Ramos (cell line): ENCODE data around the gene DMBT1.
"Not testable (repeated sequence)": the region's sequence is repeated elsewhere in the genome, so short reads cannot be mapped to it uniquely, and the experiment has no call there.

Source experiments
- in situ Hi-C: fragments of 300-500 bp; cut with MboI; formaldehyde crosslinking; loops from one replicate; pipeline ENCODE4 v1.14.3; 2022; ENCODE audit warnings: low sequenced_read_pairs; ENCODE audit not compliant: unreplicated experiment

Gene DMBT1

GRCh38 chr10:122575776-122576175 is 15.2 kb downstream of the DMBT1 start:
- in situ Hi-C loops = no loop called here

- in situ Hi-C loops = no loop called here
Measured at GRCh38 chr10:122576291-122576690, 15.7 kb downstream of the DMBT1 start.

GRCh38 chr10:122577311-122577885 is 16.8 kb downstream of the DMBT1 start:
- in situ Hi-C loops = no loop called here

DNA sequence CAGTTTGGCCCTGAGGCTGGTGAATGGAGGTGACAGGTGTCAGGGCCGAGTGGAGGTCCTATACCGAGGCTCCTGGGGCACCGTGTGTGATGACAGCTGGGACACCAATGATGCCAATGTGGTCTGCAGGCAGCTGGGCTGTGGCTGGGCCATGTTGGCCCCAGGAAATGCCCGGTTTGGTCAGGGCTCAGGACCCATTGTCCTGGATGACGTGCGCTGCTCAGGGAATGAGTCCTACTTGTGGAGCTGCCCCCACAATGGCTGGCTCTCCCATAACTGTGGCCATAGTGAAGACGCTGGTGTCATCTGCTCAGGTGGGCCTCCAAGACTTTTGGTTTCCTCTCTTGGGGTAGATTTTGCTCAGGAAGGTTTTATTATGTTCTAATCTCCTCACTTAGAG is 25.5 kb downstream of the DMBT1 start:
- in situ Hi-C loops = not testable (repeated sequence)

DNA sequence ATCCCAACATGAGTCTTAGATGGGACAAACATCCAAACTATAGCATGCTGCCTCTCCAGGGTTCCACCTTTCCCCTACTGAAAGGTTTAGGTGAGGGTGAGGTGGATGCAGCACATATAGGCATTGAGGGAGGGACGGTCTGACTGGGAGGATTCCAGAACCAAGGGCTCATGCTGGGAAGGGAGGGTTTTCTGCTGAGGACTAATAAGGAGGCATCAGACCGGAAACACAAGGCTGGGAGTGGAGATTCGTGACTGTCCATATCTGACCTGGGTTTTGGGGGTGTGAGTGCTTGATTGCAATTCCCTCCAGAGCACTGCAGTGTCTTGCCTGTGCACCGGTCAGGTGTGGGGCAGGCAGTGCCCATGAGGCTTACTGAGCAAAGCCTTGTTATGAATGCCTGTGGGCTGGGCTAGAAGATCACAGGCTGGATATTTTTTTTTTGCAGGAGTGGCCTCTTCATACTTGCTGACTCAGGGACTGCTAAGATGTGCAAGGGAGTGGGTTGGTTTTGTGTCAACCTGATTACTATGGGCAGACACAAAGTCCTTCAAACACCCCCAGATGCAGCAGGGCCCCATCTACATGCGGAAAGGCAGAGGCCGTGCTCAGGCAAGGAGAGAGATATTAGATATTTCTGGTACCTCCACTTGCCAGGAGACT is 26.7 kb downstream of the DMBT1 start:
- in situ Hi-C loops = no loop called here

GRCh38 chr10:122588381-122588780 is 27.8 kb downstream of the DMBT1 start:
- in situ Hi-C loops = no loop called here

GRCh38 chr10:122590153-122590552 is 29.6 kb downstream of the DMBT1 start:
- in situ Hi-C loops = no loop called here

GRCh38 chr10:122591736-122592135 is 31.2 kb downstream of the DMBT1 start:
- in situ Hi-C loops = no loop called here

DNA sequence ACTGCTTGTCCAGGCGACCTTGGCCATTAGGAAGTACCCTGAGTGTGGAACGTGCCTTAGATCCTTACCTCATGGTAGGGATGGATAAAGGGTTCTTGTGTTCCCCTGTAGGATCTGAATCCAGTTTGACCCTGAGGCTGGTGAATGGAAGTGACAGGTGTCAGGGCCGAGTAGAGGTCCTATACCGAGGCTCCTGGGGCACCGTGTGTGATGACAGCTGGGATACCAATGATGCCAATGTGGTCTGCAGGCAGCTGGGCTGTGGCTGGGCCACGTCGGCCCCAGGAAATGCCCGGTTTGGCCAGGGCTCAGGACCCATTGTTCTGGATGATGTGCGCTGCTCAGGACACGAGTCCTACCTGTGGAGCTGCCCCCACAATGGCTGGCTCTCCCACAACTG is 31.6 kb downstream of the DMBT1 start:
- in situ Hi-C loops = no loop called here

DNA sequence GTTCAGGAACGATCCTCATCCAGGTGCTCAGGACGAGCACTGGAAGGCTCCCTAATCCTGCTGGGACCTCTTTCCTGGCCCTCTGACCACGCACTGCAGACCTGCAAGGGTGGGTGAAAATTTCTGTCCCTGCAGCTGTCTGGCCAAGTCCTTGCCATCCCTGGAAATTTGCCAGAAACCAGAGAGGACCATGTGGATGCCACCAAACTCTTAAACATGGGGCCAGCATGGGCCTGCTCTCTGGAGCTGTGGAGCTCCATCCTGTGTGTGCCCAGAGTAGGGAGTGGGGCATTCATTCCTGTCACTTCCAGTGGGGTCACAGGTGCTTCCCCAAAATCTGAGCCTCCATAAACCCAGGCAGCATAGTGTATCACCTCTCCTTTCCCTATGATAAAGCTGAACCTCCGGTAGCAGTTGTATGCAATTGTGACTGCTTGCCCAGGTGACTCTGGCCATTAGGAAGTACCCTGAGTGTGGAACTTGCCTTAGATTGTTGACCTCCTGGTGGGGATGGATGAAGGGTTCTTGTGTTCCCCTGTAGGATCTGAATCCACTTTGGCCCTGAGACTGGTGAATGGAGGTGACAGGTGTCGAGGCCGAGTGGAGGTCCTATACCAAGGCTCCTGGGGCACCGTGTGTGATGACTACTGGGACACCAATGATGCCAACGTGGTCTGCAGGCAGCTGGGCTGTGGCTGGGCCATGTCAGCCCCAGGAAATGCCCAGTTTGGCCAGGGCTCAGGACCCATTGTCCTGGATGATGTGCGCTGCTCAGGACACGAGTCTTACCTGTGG is 57.1 kb downstream of the DMBT1 start:
- in situ Hi-C loops = no loop called here

DNA sequence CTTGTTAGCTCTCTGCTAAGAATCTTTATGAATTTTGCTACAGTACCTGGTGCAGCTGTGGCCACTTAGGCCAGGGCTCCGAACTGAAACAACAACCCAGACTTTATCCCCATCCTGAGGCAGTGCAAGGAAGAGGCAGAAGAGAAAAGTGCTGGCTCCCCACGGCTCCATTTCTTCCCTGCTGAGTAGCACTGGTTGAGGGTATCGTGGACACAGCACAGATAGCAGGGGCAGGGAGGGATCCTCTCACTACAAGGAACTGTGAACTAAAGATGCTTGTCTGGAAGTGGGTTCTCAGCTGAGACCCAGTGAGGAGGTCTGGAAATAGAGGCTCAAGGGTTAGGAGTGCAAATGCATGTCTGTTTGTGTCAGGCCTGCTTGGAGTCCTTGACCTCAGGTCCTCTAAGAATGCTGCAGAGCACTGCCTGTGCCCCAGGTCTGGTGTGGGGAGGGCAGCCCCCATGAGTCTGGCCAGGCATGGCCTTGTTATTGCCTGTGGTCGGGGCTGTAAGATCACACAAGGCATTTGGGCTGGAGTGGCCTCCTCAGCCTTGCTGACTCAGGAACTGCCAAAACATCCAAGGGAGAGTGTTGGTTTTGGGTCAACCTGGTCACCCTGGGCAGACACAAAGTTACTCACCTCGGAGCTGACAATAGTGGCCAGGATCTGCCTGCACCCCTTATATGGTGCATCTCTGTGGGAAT is 58.1 kb downstream of the DMBT1 start:
- in situ Hi-C loops = no loop called here

GRCh38 chr10:122620961-122621360 is 60.4 kb downstream of the DMBT1 start:
- in situ Hi-C loops = not testable (repeated sequence)

GRCh38 chr10:122624546-122624945 is 64.0 kb downstream of the DMBT1 start:
- in situ Hi-C loops = no loop called here

DNA sequence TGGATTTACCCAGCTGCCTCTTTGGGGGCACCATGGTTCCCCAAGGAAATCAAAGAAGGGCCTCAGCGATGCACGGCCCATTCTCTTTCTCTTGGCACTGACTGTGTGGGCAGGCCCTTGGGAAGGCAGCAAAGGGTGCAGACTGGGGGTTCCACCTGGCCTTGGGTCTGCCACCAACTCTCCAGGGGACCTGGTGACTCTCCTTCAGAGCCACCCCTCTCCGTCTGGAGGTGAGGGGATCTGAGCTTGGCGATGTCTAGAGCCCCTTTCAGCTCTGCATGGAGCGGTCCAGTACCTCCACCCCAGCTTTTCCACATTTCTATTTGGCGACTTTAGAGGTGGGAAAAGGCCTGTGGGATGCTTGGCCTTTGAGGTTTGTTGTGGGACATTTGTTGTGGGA is 70.0 kb downstream of the DMBT1 start:
- in situ Hi-C loops = no loop called here

- in situ Hi-C loops = no loop called here
Measured at GRCh38 chr10:122632031-122632430, 71.5 kb downstream of the DMBT1 start.

DNA sequence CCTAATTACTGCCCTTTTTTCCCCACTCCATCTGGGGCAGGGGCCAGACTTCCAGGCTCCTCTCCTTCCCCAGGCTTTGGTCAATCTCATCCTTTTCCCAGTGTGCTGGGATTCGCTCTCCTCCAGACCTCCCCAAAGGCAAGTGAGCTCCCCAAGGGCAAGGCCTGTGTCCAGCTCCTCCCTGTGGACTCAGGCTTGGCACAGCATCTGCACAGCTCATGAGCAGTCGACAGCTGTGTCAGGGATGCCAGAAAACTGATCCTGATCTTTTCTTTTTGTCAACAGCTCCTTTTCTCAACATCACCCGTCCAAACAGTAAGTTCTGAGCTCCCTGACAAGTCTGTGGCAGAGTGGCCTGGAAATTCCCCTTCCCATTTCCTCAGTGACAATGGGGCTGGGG is 72.0 kb downstream of the DMBT1 start:
- in situ Hi-C loops = no loop called here

DNA sequence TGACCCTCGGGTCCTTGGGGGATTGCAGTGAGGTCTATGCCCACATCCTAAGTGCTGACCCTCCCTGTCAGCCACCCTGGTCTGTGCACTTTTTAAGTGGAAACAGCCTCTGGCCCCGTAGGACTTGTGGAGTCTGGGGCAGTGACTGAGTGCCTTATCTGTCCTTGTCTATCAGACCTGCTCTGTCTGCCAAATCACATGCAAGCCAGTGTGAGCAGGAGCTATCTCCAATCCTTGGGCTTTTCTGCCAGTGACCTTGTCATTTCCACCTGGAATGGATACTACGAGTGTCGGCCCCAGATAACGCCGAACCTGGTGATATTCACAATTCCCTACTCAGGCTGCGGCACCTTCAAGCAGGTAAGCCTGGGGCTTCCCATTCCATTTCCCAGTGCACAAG is 76.4 kb downstream of the DMBT1 start:
- in situ Hi-C loops = no loop called here

DNA sequence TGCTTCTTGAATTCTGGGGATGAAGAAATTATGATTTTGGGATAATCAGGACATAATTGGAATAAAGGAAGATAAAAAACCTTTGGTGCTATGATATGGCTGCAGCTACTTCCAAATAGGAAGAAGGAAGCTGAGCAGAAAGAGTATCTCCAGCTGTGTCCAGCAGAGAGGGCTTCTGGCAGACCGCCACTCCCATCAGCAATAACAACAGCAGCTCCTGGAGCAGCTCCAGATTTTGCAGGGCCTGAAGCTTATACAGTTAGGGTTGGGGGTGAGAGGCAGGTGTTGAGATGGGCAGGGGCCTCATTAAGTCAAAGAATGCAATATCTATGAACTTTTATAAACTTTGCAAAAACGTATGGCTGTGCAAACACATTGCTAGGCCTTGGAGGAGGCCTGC is 76.8 kb downstream of the DMBT1 start:
- in situ Hi-C loops = no loop called here

- in situ Hi-C loops = no loop called here
Measured at GRCh38 chr10:122638106-122638505, 77.6 kb downstream of the DMBT1 start.

GRCh38 chr10:122639801-122640200 is 79.2 kb downstream of the DMBT1 start:
- in situ Hi-C loops = loop anchor here (10.0 kb wide), 1 partner anchor 915 kb away; no protein-coding TSS in a partner anchor

DNA sequence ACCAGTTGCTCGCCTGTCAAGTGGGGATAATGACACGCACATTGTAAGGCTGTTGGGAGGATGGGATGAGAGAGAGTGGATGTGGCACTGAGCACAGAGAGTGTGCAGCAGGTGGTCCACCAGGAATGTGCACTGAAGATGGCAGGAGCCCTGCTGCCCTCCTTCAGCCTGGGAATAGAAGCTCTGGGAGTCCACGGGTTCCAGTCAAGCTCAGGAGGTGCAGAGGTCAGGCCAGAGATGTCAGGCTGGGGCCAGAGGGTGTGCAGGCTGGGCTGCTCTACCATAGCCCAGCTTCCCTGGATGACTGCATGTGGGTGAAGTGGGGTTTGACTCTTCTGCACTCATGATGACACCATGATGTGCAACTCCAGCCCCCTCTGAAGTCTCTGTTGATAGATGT is 80.4 kb downstream of the DMBT1 start:
- in situ Hi-C loops = loop anchor here (10.0 kb wide), 1 partner anchor 914 kb away; no protein-coding TSS in a partner anchor
